ENCODE measurements around the gene AQP4.

- no peak for TF ChIP-seq CTCF (IDR thresholded peaks at IDR 0.05; ENCODE audit: poor library complexity)
- no peak for TF ChIP-seq EZH2phosphoT487 (IDR thresholded peaks at IDR 0.05; ENCODE audit: low read depth, severe bottlenecking, unreplicated experiment)
These were observed 12.1 kb downstream of the AQP4 start for GRCh38 chr18:26853401-26853800.

Data from hepatocyte (in vitro differentiated cells).